Measurements from ENCODE around the gene HTR4. TPM values are rescaled to one million over a fixed set of nuclear protein-coding genes. Genes with fewer than 3 reads are reported as not detected.

Gene HTR4
- total RNA-seq, 4 donors from 2014 or later: 0.76 TPM; not detected in 3

DNA sequence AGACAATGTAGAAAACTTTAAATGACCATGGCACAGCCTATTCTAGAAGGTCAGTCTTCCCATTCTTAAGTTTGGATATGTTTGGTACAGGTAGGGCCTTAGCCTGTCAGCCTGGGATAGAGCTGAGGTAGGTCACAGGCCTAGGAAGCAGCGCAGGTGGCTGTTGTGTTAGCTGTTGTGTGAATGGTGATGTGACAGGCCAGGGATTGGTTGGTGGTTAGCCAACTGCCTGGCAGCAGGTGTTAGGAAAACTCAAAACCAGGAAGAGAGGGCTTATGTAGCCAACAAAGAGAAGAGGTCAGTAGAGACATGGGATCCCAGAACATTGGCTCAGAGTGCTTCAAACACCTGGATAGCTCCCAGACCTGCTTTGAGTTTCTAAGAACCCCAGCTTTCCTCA, 186.4 kb downstream of the HTR4 start:
- WGBS, 2 donors: 89 to 100% methylated on average over 1 of the region's 1 CpG
- H3K4me3 ChIP-seq: no peak overlapping the region
- TF ChIP-seq, protein P1, sequence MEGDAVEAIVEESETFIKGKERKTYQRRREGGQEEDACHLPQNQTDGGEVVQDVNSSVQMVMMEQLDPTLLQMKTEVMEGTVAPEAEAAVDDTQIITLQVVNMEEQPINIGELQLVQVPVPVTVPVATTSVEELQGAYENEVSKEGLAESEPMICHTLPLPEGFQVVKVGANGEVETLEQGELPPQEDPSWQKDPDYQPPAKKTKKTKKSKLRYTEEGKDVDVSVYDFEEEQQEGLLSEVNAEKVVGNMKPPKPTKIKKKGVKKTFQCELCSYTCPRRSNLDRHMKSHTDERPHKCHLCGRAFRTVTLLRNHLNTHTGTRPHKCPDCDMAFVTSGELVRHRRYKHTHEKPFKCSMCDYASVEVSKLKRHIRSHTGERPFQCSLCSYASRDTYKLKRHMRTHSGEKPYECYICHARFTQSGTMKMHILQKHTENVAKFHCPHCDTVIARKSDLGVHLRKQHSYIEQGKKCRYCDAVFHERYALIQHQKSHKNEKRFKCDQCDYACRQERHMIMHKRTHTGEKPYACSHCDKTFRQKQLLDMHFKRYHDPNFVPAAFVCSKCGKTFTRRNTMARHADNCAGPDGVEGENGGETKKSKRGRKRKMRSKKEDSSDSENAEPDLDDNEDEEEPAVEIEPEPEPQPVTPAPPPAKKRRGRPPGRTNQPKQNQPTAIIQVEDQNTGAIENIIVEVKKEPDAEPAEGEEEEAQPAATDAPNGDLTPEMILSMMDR (IDR thresholded peaks at IDR 0.05): no peak
- TF ChIP-seq POLR2A (IDR thresholded peaks at IDR 0.05): no peak
- no peaks in the 10 kb centered on the region for H3K27me3 ChIP-seq
- no peaks in the 10 kb centered on the region for H3K9me3 ChIP-seq
- intact Hi-C loops (cut with DNase I): no loop called here
- no peak for DNase-seq
- H3K4me1 ChIP-seq: peaks cover 0 to 18% (median 0%) of the 10 kb centered on the region in 3 donors
- H3K36me3 ChIP-seq: no peaks in the 10 kb centered on the region
- peak overlapping the region in 2 of 4 donors; percentile 66 for H3K27ac ChIP-seq

DNA sequence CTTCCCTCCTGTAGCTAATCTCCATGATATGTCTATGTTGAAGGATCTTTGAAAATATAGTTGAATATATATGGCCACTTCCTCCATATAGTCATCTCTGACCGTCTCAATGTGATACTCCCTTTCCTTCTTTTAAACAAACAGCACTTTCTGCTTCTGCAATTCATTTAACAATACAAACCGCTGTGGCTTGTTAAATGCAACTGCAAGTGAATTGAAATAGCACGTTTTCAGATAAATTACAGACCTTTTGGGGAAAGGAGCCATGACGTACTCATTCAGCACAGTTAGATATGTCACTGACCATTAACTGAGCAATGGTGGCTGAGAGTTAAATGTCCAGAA, 188.1 kb downstream of the HTR4 start:
- WGBS, 2 donors: 55% methylated on average over 4 of the region's 4 CpGs
- H3K4me1 ChIP-seq: peaks cover 0 to 18% (median 0%) of the 10 kb centered on the region in 3 donors
- no peak overlapping the region for H3K4me3 ChIP-seq
- H3K27ac ChIP-seq: peak overlapping the region in 2 of 4 donors; percentile 14 to 39
- no peaks in the 10 kb centered on the region for H3K36me3 ChIP-seq
- DNase-seq: no peak
- no peaks in the 10 kb centered on the region for H3K27me3 ChIP-seq
- intact Hi-C loops (cut with DNase I): no loop called here
- TF ChIP-seq POLR2A (IDR thresholded peaks at IDR 0.05): no peak
- TF ChIP-seq, protein P1 (IDR thresholded peaks at IDR 0.05): no peak
- H3K9me3 ChIP-seq: no peaks in the 10 kb centered on the region

DNA sequence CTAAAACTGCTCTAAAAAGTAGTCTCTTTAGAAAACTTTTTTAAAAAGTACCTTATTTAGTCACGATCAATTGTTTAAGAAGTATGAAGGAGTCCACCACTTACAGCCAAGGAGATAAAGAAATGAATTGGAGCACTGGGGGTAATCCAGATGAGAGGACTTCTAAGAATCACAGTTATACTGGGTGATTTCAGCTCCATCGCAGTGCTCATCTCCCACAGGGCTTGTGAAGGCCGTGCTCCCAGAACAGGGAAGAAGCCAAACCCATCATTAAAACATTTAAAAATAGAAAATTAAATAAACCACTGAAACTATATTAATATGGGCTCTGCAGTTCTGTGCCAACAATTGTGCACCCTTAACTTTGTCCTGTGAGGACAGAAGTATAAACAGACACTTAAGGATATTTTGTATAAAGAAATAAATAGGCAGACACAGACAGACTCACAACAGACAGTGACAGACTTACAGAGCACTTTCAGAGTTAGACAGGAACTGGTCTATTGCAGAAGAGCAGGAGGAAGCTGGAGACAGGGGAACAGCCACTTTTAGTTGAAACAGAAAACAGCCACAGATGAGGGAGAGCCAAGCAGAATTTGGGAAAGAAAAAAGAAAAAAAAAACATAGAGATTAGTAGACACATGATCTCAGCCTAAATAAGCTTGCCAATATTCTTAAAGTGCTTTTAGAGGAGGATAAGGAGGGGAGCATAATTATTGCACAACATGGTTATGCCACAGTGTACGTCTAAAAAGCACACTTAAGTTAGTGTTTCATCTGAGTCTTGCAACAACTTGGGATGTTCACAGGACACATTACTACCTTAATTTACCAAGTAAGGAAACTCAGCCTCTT, 188.7 kb downstream of the HTR4 start:
- peaks cover 0 to 18% (median 0%) of the 10 kb centered on the region in 3 donors for H3K4me1 ChIP-seq
- peak overlapping the region in 2 of 4 donors; percentile 14 to 42 for H3K27ac ChIP-seq
- no peak for DNase-seq
- WGBS, 2 donors: 51 to 68% methylated on average over 4 of the region's 4 CpGs
- H3K9me3 ChIP-seq: no peaks in the 10 kb centered on the region
- intact Hi-C loops (cut with DNase I): no loop called here
- no peak overlapping the region for H3K4me3 ChIP-seq
- H3K27me3 ChIP-seq: no peaks in the 10 kb centered on the region
- TF ChIP-seq, protein P1 (IDR thresholded peaks at IDR 0.05): no peak
- no peak for TF ChIP-seq POLR2A (IDR thresholded peaks at IDR 0.05)
- H3K36me3 ChIP-seq: no peaks in the 10 kb centered on the region

DNA sequence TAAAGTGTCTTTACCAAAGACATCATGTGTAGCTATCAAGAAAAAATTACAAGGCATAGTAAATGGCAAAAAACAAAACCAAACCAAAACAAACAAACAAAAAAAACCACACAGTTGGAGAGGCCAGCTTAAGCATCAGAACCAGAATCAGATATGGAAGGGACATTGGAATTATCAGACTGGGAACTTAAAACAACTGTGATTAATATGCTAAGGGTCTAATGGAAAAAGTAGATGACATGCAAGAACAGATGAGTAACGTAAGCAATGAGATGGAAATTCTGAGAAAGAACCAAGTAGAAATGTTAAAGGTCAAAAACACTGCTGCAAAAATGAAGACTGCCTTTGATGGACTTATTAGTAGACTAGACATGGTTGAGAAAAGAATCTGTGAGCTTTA, 194.7 kb downstream of the HTR4 start:
- no peaks in the 10 kb centered on the region for H3K9me3 ChIP-seq
- H3K4me1 ChIP-seq: no peaks in the 10 kb centered on the region
- H3K4me3 ChIP-seq: no peak overlapping the region
- H3K36me3 ChIP-seq: no peaks in the 10 kb centered on the region
- no peak overlapping the region for H3K27ac ChIP-seq
- intact Hi-C loops (cut with DNase I): no loop called here
- no peak for DNase-seq
- no peaks in the 10 kb centered on the region for H3K27me3 ChIP-seq
- WGBS, 2 donors: 63 to 76% methylated on average over 1 of the region's 1 CpG
- no peak for TF ChIP-seq POLR2A (IDR thresholded peaks at IDR 0.05)
- TF ChIP-seq, protein P1 (IDR thresholded peaks at IDR 0.05): no peak

DNA sequence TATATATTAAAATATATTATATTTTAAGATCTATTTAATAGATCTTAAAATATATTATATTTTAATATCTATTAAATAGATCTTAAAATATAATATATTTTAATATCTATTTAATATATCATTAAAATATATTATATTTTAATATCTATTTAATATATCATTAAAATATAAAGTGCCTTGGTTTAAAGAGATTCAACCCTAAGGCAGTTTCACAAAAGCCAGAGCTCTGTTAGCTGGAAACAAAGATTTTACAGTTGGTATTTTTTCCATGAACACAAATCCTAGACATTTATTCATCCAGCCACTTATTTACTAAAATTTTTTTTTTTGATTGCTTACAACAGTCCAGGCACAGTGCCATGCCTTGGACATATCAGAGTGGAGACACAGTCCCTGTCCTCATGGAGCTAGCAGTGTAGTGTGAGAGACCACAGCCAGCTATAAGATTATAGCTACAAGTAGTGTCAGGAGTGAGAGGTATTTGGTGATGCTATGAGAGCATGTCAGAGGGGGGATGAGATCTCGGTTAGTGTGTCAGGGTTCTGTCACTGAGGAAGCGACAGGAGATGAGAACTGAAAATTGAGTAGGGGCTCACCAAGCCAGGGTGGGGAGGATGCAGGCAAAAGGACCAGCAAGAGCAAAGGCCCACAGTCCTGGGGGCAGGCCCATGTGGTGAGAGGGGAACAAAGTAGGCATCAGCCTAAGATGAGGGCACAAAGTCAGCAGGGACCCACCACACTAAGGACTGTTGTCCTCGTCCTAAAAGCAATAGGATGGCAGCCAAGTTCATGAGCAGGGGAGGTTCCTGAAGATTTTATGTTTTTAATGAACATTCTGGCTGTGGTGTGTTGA, 196.1 kb downstream of the HTR4 start:
- TF ChIP-seq POLR2A (IDR thresholded peaks at IDR 0.05): no peak
- TF ChIP-seq, protein P1 (IDR thresholded peaks at IDR 0.05): no peak
- no peaks in the 10 kb centered on the region for H3K4me1 ChIP-seq
- intact Hi-C loops (cut with DNase I): no loop called here
- H3K9me3 ChIP-seq: no peaks in the 10 kb centered on the region
- H3K27me3 ChIP-seq: no peaks in the 10 kb centered on the region
- no peaks in the 10 kb centered on the region for H3K36me3 ChIP-seq
- H3K27ac ChIP-seq: no peak overlapping the region
- H3K4me3 ChIP-seq: no peak overlapping the region
- 79 to 88% methylated on average over 3 of the region's 3 CpGs for WGBS, 2 donors
- DNase-seq: no peak

Measured in esophagus squamous epithelium (tissue), 5 donors.